CD14-positive monocyte (primary cell): ENCODE data around the gene ACHE. TPM values are rescaled to one million over a fixed set of nuclear protein-coding genes. Genes with fewer than 3 reads are reported as not detected.
A peak's percentile ranks its signal among the peaks of the same experiment; 100 is the strongest.

ENCODE experiments used
- DNase-seq, 3 donors: peaks; one replicate each; pipeline ENCODE4 v3.0.0-alpha.2; 2011 to 2022
- H2AFZ ChIP-seq: 2 replicates; pipeline ENCODE4 v1.6.0; 2012; ENCODE audit warnings: mild to moderate bottlenecking, low read depth, low read length, inconsistent platforms; ENCODE audit not compliant: insufficient read depth, poor library complexity, severe bottlenecking
- H3K27ac ChIP-seq, 2 donors: 1 replicate in 1 of 2; 2 replicates in 1 of 2; pipeline ENCODE4 v1.5.1; 2012 to 2013; ENCODE audit warnings: low read length in 2 of 2, control low read depth in 1 of 2, inconsistent platforms in 1 of 2, low read depth in 1 of 2, mild to moderate bottlenecking in 1 of 2
- H3K27me3 ChIP-seq, 2 donors: one replicate each; pipeline versions ENCODE4 v1.6.0 to v1.6.1; 2011 to 2013; ENCODE audit warnings: low read length in 2 of 2; ENCODE audit not compliant: control insufficient read depth in 2 of 2, insufficient read depth in 2 of 2
- H3K36me3 ChIP-seq, 2 donors: replicated peaks in 1 of 2; 1 replicate in 1 of 2; 2 replicates in 1 of 2; pipeline versions ENCODE4 v1.5.1 to v1.6.1; 2012 to 2013; ENCODE audit warnings: low read length in 2 of 2, control low read depth in 1 of 2, inconsistent platforms in 1 of 2, mild to moderate bottlenecking in 1 of 2; ENCODE audit not compliant: insufficient read depth in 2 of 2, control insufficient read depth in 1 of 2
- H3K4me1 ChIP-seq, 2 donors: 1 replicate in 1 of 2; 2 replicates in 1 of 2; pipeline versions ENCODE4 v1.5.1 to v1.6.1; 2012 to 2013; ENCODE audit warnings: low read length in 2 of 2, control low read depth in 1 of 2, inconsistent platforms in 1 of 2, mild to moderate bottlenecking in 1 of 2, moderate library complexity in 1 of 2; ENCODE audit not compliant: insufficient read depth in 2 of 2, control insufficient read depth in 1 of 2
- H3K4me2 ChIP-seq: replicated peaks from 2 replicates; pipeline ENCODE3; 2012; ENCODE audit warnings: low read length, moderate library complexity, mild to moderate bottlenecking; ENCODE audit not compliant: poor library complexity, severe bottlenecking; ENCODE audit errors: extremely low read depth
- H3K4me3 ChIP-seq, 3 experiments: fragments of 200-600 bp in 1 of 3; sonication (generic) in 1 of 3; replicated peaks in 1 of 3; 1 replicate in 2 of 3; 2 replicates in 1 of 3; pipeline ENCODE4 v1.5.1; 2011 to 2013; ENCODE audit warnings: low read length in 3 of 3, mild to moderate bottlenecking in 3 of 3, control low read depth in 2 of 3, low read depth in 2 of 3, inconsistent platforms in 1 of 3, moderate library complexity in 1 of 3
- H3K79me2 ChIP-seq: 2 replicates; pipeline ENCODE4 v1.6.0; 2012; ENCODE audit warnings: mild to moderate bottlenecking, control low read depth, inconsistent platforms, low read length, moderate library complexity; ENCODE audit not compliant: insufficient read depth
- H3K9ac ChIP-seq: 2 replicates; pipeline ENCODE4 v1.6.0; 2017; ENCODE audit warnings: low read length, mild to moderate bottlenecking; ENCODE audit not compliant: insufficient read depth, poor library complexity, severe bottlenecking
- H3K9me3 ChIP-seq, 2 donors: replicated peaks in 1 of 2; 1 replicate in 1 of 2; 2 replicates in 1 of 2; pipeline versions ENCODE4 v1.5.1 to v1.6.1; 2012 to 2013; ENCODE audit warnings: low read length in 2 of 2, control low read depth in 1 of 2; ENCODE audit not compliant: control insufficient read depth in 1 of 2, insufficient read depth in 1 of 2
- H4K20me1 ChIP-seq: 2 replicates; pipeline ENCODE4 v1.6.0; 2012; ENCODE audit warnings: mild to moderate bottlenecking, low read length, control low read depth, moderate library complexity; ENCODE audit not compliant: insufficient read depth
- H3K27ac Mint-ChIP-seq, 7 donors: one replicate each; pipeline ENCODE4 v1.8.0; 2020; ENCODE audit warnings: mild to moderate bottlenecking in 7 of 7, mixed read lengths in 7 of 7, moderate library complexity in 6 of 7, inconsistent platforms in 2 of 7
- H3K27me3 Mint-ChIP-seq, 3 donors: one replicate each; pipeline ENCODE4 v1.8.0; 2021 to 2022; ENCODE audit warnings: low read depth in 3 of 3, mild to moderate bottlenecking in 3 of 3, mixed read lengths in 3 of 3, moderate library complexity in 3 of 3, inconsistent platforms in 1 of 3
- H3K36me3 Mint-ChIP-seq, 2 donors: one replicate each; pipeline ENCODE4 v1.8.0; 2020; ENCODE audit warnings: mixed read lengths in 2 of 2, inconsistent platforms in 1 of 2, mild to moderate bottlenecking in 1 of 2
- H3K4me1 Mint-ChIP-seq: one replicate; pipeline ENCODE4 v1.8.0; 2020; ENCODE audit warnings: mild to moderate bottlenecking, mixed read lengths
- H3K4me3 Mint-ChIP-seq, 2 donors: one replicate each; pipeline ENCODE4 v1.8.0; 2020; ENCODE audit warnings: mild to moderate bottlenecking in 2 of 2, mixed read lengths in 2 of 2, moderate library complexity in 1 of 2
- H3K9me3 Mint-ChIP-seq, 7 donors: one replicate each; pipeline ENCODE4 v1.8.0; 2020 to 2022; ENCODE audit warnings: mixed read lengths in 7 of 7, mild to moderate bottlenecking in 6 of 7, moderate library complexity in 6 of 7, inconsistent platforms in 2 of 7
- whole genome bisulfite sequencing: methylation state at CpG from one replicate; pipeline ENCODE4 v1.1.5; 2013; ENCODE audit warnings: missing lambda C conversion rate; ENCODE audit not compliant: insufficient coverage; 5-methylcytosine and 5-hydroxymethylcytosine counted together
- intact Hi-C, 2 donors: fragments of 100-400 bp; cut with micrococcal nuclease; formaldehyde crosslinking; loops; one replicate each; pipeline versions ENCODE4 v1.15.0 to v1.15.1; 2023
- polyA plus RNA-seq, 3 donors: library from polyadenylated mRNA; depleted of rRNA in 1 of 3; unstranded in 2 of 3; stranded (reverse) in 1 of 3; fragments of 300-500 nt in 2 of 3; fragments of >200 nt in 1 of 3; fragmentation: Illumina TruSeq in 2 of 3; gene quantifications; 1 replicate in 2 of 3; 2 replicates in 1 of 3; pipeline ENCODE4 v1.2.3, GENCODE V29; 2012 to 2021
- TF ChIP-seq, protein P1 (sequence below): fragments of 200-600 bp; IDR thresholded peaks from one replicate; pipeline ENCODE4 v1.8.0; 2022; ENCODE audit warnings: antibody characterized with exemption, mild to moderate bottlenecking

Gene ACHE
- polyA plus RNA-seq, 3 donors = 0.19 TPM; not detected in 2

DNA sequence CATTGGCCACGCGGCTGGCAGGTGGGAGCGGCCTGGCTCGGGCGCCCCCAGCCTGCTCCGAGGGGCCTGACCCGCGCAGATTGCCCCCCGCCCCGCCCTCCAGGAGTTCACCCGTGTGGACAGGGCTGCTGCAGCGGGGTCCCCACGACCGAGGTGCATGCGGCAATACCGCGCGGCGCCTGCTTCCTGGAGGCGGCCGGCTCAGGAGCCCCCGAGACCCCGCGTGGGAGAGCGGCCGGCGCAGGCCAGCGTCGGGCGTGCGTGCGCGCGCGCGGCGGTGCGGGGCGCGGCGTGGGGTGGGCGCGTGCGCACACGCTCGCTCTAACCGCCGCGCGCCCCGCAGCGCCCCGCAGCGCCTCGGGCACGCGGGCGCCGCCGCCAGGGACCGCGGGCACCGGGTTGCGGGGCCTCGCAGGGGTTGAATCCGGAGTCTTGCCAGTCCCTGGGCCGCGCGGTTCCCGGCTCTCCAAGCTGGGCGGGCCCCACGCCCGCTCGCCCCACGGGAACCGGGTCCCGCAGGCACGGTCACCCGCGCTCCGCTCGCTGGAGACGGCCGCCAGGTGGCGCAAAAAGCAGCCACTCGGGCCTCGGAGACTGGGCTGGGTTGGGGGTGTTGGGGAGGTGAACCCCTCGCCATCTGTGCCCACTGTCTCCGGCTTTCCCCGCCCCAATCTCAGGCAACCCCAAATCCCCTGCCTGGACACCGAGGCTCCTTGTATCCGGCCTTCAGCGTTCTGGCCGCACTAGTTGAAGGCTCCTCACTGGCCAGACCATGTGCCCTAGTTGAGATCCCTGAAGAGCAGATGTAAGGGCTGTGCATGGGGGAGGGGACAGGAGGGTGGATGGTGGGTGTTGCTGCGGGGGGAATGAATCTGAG is 1.3 kb upstream of the ACHE start:
- H3K79me2 ChIP-seq = no peaks in the 10 kb centered on the region
- H3K9ac ChIP-seq = peak overlapping the region; percentile 27
- TF ChIP-seq, protein P1, sequence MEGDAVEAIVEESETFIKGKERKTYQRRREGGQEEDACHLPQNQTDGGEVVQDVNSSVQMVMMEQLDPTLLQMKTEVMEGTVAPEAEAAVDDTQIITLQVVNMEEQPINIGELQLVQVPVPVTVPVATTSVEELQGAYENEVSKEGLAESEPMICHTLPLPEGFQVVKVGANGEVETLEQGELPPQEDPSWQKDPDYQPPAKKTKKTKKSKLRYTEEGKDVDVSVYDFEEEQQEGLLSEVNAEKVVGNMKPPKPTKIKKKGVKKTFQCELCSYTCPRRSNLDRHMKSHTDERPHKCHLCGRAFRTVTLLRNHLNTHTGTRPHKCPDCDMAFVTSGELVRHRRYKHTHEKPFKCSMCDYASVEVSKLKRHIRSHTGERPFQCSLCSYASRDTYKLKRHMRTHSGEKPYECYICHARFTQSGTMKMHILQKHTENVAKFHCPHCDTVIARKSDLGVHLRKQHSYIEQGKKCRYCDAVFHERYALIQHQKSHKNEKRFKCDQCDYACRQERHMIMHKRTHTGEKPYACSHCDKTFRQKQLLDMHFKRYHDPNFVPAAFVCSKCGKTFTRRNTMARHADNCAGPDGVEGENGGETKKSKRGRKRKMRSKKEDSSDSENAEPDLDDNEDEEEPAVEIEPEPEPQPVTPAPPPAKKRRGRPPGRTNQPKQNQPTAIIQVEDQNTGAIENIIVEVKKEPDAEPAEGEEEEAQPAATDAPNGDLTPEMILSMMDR = peak; percentile 84
- peak overlapping the region in 2 of 3 experiments; percentile 2 to 68 for H3K4me3 ChIP-seq
- WGBS = 2% methylated on average over 87 of the region's 95 CpGs
- Mint-ChIP-seq H3K4me1 (peaks cover 9% of the 10 kb centered on the region), H3K4me3 (peak overlapping the region; percentile 71 to 94), H3K36me3 (peaks cover 6 to 9% of the 10 kb centered on the region in 2 donors), H3K27me3 (peaks cover 56 to 84% (median 65%) of the 10 kb centered on the region in 3 donors), H3K27ac (peak overlapping the region in 1 of 7 donors; percentile 84), H3K9me3 (peaks cover 0 to 12% (median 9%) of the 10 kb centered on the region in 7 donors)
- H4K20me1 ChIP-seq = no peaks in the 10 kb centered on the region
- no peak overlapping the region for H3K27ac ChIP-seq
- intact Hi-C loops = loop anchor here (1.0 to 2.0 kb wide), 2 partner anchors 69 to 162 kb away; no protein-coding TSS in a partner anchor
- peaks cover 14 to 69% of the 10 kb centered on the region in 2 donors for H3K27me3 ChIP-seq
- peak overlapping the region; percentile 72 for H3K4me2 ChIP-seq
- peak in 2 of 3 donors; percentile 34 to 67 for DNase-seq
- no peaks in the 10 kb centered on the region for H3K36me3 ChIP-seq
- H3K4me1 ChIP-seq = peaks cover 14 to 20% of the 10 kb centered on the region in 2 donors
- peak overlapping the region; percentile 59 for H2AFZ ChIP-seq
- peaks cover 0 to 13% of the 10 kb centered on the region in 2 donors for H3K9me3 ChIP-seq

GRCh38 chr7:100895956-100896731 is 456 bp upstream of the ACHE start:
- H3K4me2 ChIP-seq = peak overlapping the region; percentile 72
- 8% methylated on average over 52 of the region's 54 CpGs for WGBS

More at GRCh38 chr7:100895956-100896731, 456 bp upstream of the ACHE start:
- Histone ChIP-seq H3K36me3 (no peaks in the 10 kb centered on the region), H2AFZ (peak overlapping the region; percentile 50), H3K9me3 (peaks cover 0 to 13% of the 10 kb centered on the region in 2 donors), H3K27me3 (peaks cover 22 to 77% of the 10 kb centered on the region in 2 donors), H3K4me1 (peaks cover 16 to 23% of the 10 kb centered on the region in 2 donors), H3K4me3 (peak overlapping the region in 1 of 3 experiments; percentile 68), H4K20me1 (no peaks in the 10 kb centered on the region), H3K27ac (no peak overlapping the region), H3K9ac (peak overlapping the region; percentile 27), H3K79me2 (no peaks in the 10 kb centered on the region)
- Mint-ChIP-seq H3K9me3 (peaks cover 0 to 20% (median 12%) of the 10 kb centered on the region in 7 donors), H3K27me3 (peaks cover 64 to 88% (median 68%) of the 10 kb centered on the region in 3 donors), H3K27ac (peak overlapping the region; percentile 62 to 87 (median 75)), H3K4me3 (peak overlapping the region; percentile 71 to 94), H3K4me1 (peaks cover 14% of the 10 kb centered on the region), H3K36me3 (peaks cover 9 to 15% of the 10 kb centered on the region in 2 donors)
- DNase-seq = peak in 1 of 3 donors; percentile 76
- TF ChIP-seq, protein P1 = no peak
- intact Hi-C loops = loop anchor here (2.0 kb wide), 1 partner anchor 163 kb away; no protein-coding TSS in a partner anchor
